ENCODE data around the gene MIAT.

DNA sequence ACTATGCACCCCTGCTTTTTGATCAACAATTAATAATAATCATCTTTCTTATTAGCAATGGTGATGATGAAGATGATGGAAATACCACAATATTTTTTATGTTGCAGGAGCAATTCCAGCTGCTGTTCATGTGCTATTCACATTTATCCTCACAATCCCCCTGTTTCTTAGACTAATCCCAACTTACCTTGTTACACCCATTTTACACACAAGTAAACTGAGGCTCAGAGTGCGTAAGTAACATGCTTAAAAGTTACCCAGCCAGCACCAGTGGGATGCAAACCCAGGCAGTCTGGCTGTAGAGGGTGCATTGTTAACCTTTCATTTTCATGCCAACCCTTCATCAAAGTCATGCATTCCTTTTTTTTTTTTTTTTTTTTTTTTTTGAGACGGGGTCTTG lies 37.2 kb upstream of the MIAT start:
- TF ChIP-seq, protein P1, sequence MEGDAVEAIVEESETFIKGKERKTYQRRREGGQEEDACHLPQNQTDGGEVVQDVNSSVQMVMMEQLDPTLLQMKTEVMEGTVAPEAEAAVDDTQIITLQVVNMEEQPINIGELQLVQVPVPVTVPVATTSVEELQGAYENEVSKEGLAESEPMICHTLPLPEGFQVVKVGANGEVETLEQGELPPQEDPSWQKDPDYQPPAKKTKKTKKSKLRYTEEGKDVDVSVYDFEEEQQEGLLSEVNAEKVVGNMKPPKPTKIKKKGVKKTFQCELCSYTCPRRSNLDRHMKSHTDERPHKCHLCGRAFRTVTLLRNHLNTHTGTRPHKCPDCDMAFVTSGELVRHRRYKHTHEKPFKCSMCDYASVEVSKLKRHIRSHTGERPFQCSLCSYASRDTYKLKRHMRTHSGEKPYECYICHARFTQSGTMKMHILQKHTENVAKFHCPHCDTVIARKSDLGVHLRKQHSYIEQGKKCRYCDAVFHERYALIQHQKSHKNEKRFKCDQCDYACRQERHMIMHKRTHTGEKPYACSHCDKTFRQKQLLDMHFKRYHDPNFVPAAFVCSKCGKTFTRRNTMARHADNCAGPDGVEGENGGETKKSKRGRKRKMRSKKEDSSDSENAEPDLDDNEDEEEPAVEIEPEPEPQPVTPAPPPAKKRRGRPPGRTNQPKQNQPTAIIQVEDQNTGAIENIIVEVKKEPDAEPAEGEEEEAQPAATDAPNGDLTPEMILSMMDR (IDR thresholded peaks at IDR 0.05), result no peak
- no peak for TF ChIP-seq EP300 (IDR thresholded peaks at IDR 0.05)
